Spinal cord (tissue), 10 donors: ENCODE data around the gene FCRLA. TPM values are rescaled to one million over a fixed set of nuclear protein-coding genes. Genes with fewer than 3 reads are reported as not detected.
"Not testable (repeated sequence)": the region's sequence is repeated elsewhere in the genome, so short reads cannot be mapped to it uniquely, and the experiment has no call there.

Source experiments
- DNase-seq, 6 donors: peaks; one replicate each; pipeline versions ENCODE4 v3.0.0 to v3.0.0-alpha.2; 2013 to 2015; ENCODE audit warnings: low spot score in 6 of 6, low read depth in 4 of 6
- H3K27ac ChIP-seq: one replicate; pipeline ENCODE4 v1.5.1; 2013; ENCODE audit warnings: low read depth, low read length, control low read depth
- H3K27me3 ChIP-seq: one replicate; pipeline ENCODE4 v1.6.1; 2013; ENCODE audit warnings: low read length; ENCODE audit not compliant: control insufficient read depth, insufficient read depth
- H3K36me3 ChIP-seq: one replicate; pipeline ENCODE4 v1.6.1; 2013; ENCODE audit warnings: low read length; ENCODE audit not compliant: control insufficient read depth, insufficient read depth
- H3K4me1 ChIP-seq: one replicate; pipeline ENCODE4 v1.6.1; 2013; ENCODE audit warnings: low read length; ENCODE audit not compliant: control insufficient read depth, insufficient read depth
- H3K4me3 ChIP-seq: one replicate; pipeline ENCODE4 v1.5.1; 2013; ENCODE audit warnings: low read depth, low read length, control low read depth
- H3K9me3 ChIP-seq: one replicate; pipeline ENCODE4 v1.6.1; 2013; ENCODE audit warnings: low read length; ENCODE audit not compliant: control insufficient read depth, insufficient read depth
- WGBS: methylation state at CpG from one replicate; pipeline ENCODE4 v1.1.5; 2013; ENCODE audit warnings: missing lambda C conversion rate; ENCODE audit not compliant: insufficient coverage; 5-methylcytosine and 5-hydroxymethylcytosine counted together
- polyA plus RNA-seq, 2 donors: library from polyadenylated mRNA; unstranded; fragments of 120-200 nt; gene quantifications; one replicate each; pipeline ENCODE4 v1.2.1, GENCODE V29; 2013; ENCODE audit not compliant: insufficient read length in 2 of 2
- total RNA-seq, 2 donors: library from RNA; depleted of rRNA in 1 of 2; stranded (reverse); fragments of 120-200 nt in 1 of 2; fragments of >200 nt in 1 of 2; gene quantifications; one replicate each; pipeline versions ENCODE4 v1.2.3 to v1.2.4, GENCODE V29; 2013 to 2014
- donor health status: healthy.

Gene FCRLA
- total and polyA plus RNA-seq, 4 donors = 0.44 to 1.4 (median 0.74) TPM

DNA sequence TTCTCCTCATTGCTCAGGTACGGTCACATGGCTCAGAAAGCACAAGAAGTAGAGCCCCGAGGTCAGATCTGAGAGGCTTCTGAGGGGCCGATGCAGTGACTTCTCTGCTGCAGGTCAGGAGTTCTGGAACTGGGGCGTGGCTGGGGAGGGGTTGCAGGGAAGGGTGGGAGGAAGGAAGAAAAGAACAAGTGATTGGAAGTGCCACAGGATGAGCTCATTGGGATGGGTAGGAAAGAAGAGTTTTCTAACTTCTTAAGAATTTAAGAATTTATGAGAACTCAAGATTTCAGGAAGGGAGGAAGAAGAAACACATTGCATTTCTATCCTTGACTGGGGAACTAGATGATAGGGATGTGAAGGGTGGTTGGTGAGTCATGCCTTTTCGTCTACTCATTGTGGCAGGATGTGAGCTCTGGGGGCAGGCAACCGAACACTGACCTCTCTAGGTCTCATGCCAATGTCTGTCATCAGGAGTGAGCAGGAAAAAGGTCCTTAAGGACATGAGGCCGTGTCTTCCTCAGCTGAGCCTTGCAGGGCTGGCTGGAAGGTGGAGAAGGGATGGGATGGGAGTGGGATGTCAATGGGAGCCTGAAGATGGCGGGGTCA, 14.8 kb downstream of the FCRLA start:
- Histone ChIP-seq H3K4me3 (no peak overlapping the region), H3K36me3 (no peaks in the 10 kb centered on the region), H3K27me3 (peaks cover 4% of the 10 kb centered on the region), H3K27ac (no peak overlapping the region), H3K4me1 (peaks cover 14% of the 10 kb centered on the region), H3K9me3 (no peaks in the 10 kb centered on the region)
- no peak for DNase-seq
- 79% methylated on average over 8 of the region's 8 CpGs for WGBS

- Histone ChIP-seq H3K9me3 (no peaks in the 10 kb centered on the region), H3K4me1 (peaks cover 17% of the 10 kb centered on the region), H3K27ac (no peak overlapping the region), H3K27me3 (peaks cover 4% of the 10 kb centered on the region), H3K4me3 (no peak overlapping the region), H3K36me3 (no peaks in the 10 kb centered on the region)
- no peak for DNase-seq
- WGBS = 100% methylated on average over 1 of the region's 1 CpG
Observed at GRCh38 chr1:161722406-161722805, 15.4 kb downstream of the FCRLA start.

GRCh38 chr1:161723459-161724141, 16.6 kb downstream of the FCRLA start:
- H3K4me3 ChIP-seq = no peak overlapping the region
- 77% methylated on average over 7 of the region's 8 CpGs for WGBS
- no peaks in the 10 kb centered on the region for H3K36me3 ChIP-seq
- no peak for DNase-seq
- H3K9me3 ChIP-seq = no peaks in the 10 kb centered on the region
- peaks cover 4% of the 10 kb centered on the region for H3K27me3 ChIP-seq
- H3K4me1 ChIP-seq = peaks cover 18% of the 10 kb centered on the region
- no peak overlapping the region for H3K27ac ChIP-seq

DNA sequence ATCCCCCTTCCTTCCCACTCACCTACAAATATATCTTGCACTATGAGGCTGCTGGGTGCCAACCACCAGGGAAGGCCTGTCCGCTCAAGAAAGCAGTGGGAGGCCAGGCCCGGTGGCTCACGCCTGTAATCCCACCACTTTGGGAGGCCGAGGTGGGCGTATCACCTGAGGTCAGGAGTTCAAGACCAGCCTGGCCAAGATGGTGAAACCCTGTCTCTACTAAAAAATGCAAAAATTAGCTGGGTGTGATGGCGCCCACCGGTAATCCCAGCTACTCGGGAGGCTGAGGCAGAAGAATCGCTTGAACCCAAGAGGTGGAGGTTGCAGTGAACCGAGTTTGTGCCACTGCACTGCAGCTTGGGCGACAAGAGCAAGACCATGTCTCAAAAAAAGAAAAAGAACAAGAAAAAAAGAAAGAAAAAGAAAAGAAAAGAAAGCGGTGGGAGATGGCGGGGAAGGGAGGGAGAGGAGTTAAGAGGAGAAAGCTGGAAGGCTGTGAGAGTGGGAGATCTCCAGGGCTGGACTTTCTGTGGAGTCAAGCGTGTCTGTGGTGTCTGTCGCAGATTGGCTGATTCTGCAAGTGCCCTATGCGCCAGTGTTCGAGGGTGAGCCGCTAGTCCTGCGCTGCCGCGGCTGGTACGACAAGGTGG, 18.4 kb downstream of the FCRLA start:
- H3K36me3 ChIP-seq, DNase-seq, H3K9me3 ChIP-seq, H3K27me3 ChIP-seq: not testable (repeated sequence)
- 45% methylated on average over 22 of the region's 22 CpGs for WGBS
- peak overlapping the region; percentile 74 for H3K4me3 ChIP-seq
- peak overlapping the region; percentile 86 for H3K27ac ChIP-seq
- H3K4me1 ChIP-seq = peaks cover 18% of the 10 kb centered on the region

- 0% methylated on average over 34 of the region's 34 CpGs for WGBS
- peak overlapping the region; percentile 74 for H3K4me3 ChIP-seq
- H3K9me3 ChIP-seq = no peaks in the 10 kb centered on the region
- H3K27me3 ChIP-seq = peaks cover 4% of the 10 kb centered on the region
- H3K4me1 ChIP-seq = peaks cover 18% of the 10 kb centered on the region
- H3K36me3 ChIP-seq = no peaks in the 10 kb centered on the region
- H3K27ac ChIP-seq = peak overlapping the region; percentile 86
- peak in 5 of 6 donors; percentile 38 to 89 (median 50) for DNase-seq
Observed at GRCh38 chr1:161725908-161726472, 19.0 kb downstream of the FCRLA start.

DNA sequence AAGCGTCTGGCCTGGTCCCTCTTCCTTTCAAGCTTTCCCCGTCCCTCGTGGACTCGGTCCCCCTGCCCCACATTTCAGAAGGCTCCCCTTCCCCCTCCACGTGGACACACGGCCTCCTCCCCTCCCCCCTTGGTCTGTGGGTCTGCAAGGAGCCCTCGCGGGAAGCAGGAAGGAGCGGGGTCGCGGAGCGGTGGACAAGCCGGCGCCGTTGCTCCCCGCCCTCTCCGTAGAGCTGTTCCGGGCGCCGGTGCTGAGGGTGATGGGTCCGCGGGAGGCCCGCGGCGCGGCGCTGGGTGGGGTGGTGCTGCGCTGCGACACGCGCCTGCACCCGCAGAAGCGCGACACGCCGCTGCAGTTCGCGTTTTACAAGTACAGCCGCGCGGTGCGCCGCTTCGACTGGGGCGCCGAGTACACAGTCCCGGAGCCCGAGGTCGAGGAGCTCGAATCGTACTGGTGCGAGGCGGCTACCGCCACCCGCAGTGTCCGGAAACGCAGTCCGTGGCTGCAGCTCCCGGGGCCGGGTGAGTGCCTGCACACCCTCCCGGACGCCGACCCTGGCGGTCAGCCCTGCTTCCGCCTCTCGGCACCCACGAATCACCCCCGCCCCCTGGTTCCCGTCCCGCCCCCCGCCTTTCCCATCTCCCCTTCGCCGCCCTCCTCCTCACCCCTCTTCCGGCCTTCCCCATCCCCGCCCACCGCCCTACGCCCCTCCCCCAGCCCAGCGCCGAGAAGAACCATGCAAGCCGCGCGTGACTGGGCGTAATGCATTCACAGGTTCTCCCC, 19.6 kb downstream of the FCRLA start:
- under 1% methylated on average over 77 of the region's 83 CpGs for WGBS
- DNase-seq = peak; percentile 54 to 98 (median 86)
- Histone ChIP-seq H3K36me3 (no peaks in the 10 kb centered on the region), H3K9me3 (no peaks in the 10 kb centered on the region), H3K27me3 (peaks cover 4% of the 10 kb centered on the region), H3K27ac (peak overlapping the region; percentile 88), H3K4me1 (peaks cover 18% of the 10 kb centered on the region), H3K4me3 (peak overlapping the region; percentile 74)

GRCh38 chr1:161727256-161727924, 20.4 kb downstream of the FCRLA start:
- peak in 2 of 6 donors; percentile 36 to 82 for DNase-seq
- no peaks in the 10 kb centered on the region for H3K27me3 ChIP-seq
- no peaks in the 10 kb centered on the region for H3K9me3 ChIP-seq
- H3K27ac ChIP-seq = peak overlapping the region; percentile 88
- peaks cover 18% of the 10 kb centered on the region for H3K4me1 ChIP-seq
- WGBS = under 1% methylated on average over 33 of the region's 38 CpGs
- H3K4me3 ChIP-seq = peak overlapping the region; percentile 74
- H3K36me3 ChIP-seq = no peaks in the 10 kb centered on the region

DNA sequence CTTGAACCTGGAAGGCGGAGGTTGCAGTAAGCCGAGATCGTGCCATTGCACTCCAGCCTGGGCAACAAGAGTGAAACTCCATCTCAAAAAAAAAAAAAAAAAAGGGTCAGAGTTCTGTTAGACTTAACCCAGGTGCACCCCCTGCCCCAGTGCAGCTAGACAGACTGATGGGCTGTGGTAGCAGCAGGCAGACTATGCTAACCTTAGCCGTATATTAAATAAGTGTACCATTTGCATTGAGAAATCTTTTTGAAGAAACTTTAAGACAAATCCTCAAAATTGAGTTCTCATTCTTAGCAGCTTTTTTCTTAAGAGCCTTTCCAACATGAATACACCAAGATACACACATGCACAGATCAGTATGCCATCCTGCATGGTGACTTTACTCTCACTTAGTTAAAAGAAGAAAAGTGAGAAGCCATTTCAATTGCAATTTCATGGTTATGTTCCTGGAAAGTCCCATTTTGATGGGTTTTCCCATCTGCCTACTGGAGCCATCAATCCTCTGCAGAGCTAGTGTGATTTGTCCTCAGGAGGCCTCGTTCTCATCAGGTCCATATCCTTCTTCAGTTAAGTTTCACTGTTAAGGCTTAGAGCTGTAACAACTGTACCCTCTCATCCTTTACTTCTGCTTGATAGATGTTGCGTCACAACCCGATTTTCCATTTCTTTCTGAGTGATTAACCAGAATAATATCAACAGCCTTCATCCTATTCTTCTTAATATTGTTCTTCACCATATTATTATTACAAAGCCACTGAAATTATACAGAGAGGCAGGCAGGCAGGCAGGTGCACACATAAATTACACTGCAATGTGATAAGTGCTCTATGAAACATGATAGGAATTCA, 21.6 kb downstream of the FCRLA start:
- peaks cover 18% of the 10 kb centered on the region for H3K4me1 ChIP-seq
- DNase-seq = peak in 1 of 6 donors; percentile 2
- H3K4me3 ChIP-seq = no peak overlapping the region
- no peaks in the 10 kb centered on the region for H3K27me3 ChIP-seq
- no peak overlapping the region for H3K27ac ChIP-seq
- WGBS = 43% methylated on average over 3 of the region's 7 CpGs
- no peaks in the 10 kb centered on the region for H3K36me3 ChIP-seq
- no peaks in the 10 kb centered on the region for H3K9me3 ChIP-seq
